Fibroblast of skin of back (primary cell): ENCODE results near the gene CBLC.
A peak's percentile ranks its signal among the peaks of the same experiment; 100 is the strongest.
"Not testable (repeated sequence)": the region's sequence is repeated elsewhere in the genome, so short reads cannot be mapped to it uniquely, and the experiment has no call there.

Experiments used
- DNase-seq: peaks from one replicate; pipeline ENCODE4 v3.0.0-alpha.2; 2013

CBLC gene

GRCh38 chr19:44820648-44821609 is 43.2 kb downstream of the CBLC start:
- no peak for DNase-seq

GRCh38 chr19:44822177-44822576 is 44.5 kb downstream of the CBLC start:
- DNase-seq, result no peak

GRCh38 chr19:44822670-44823372 is 45.1 kb downstream of the CBLC start:
- DNase-seq, result no peak

GRCh38 chr19:44823373-44823698 is 45.6 kb downstream of the CBLC start:
- DNase-seq, result no peak

- DNase-seq, result no peak
Observed at GRCh38 chr19:44824761-44825160, 47.1 kb downstream of the CBLC start.

- not testable (repeated sequence) for DNase-seq
Observed at GRCh38 chr19:44832875-44833274, 55.2 kb downstream of the CBLC start.

GRCh38 chr19:44834399-44834798 is 56.7 kb downstream of the CBLC start:
- DNase-seq, result not testable (repeated sequence)

- no peak for DNase-seq
Observed at GRCh38 chr19:44839276-44839675, 61.6 kb downstream of the CBLC start.

- no peak for DNase-seq
Observed at GRCh38 chr19:44840811-44841210, 63.1 kb downstream of the CBLC start.

GRCh38 chr19:44841231-44841630 is 63.5 kb downstream of the CBLC start:
- DNase-seq, result no peak

- no peak for DNase-seq
Observed at GRCh38 chr19:44845286-44845611, 67.6 kb downstream of the CBLC start.

- peak; percentile 97 for DNase-seq
Observed at GRCh38 chr19:44845612-44846454, 68.1 kb downstream of the CBLC start, which contains the start of gene NECTIN2. Gene NECTIN2, plus strand, starts transcription at chr19:44846297. Its CDS starts 229 bp downstream, at chr19:44846526.

- DNase-seq, result peak; percentile 66
Observed at GRCh38 chr19:44846455-44847143, 68.9 kb downstream of the CBLC start.

GRCh38 chr19:44847144-44848035 is 69.7 kb downstream of the CBLC start:
- peak; percentile 65 for DNase-seq

- DNase-seq, result peak; percentile 45
Observed at GRCh38 chr19:44848036-44848811, 70.5 kb downstream of the CBLC start.

- no peak for DNase-seq
Observed at GRCh38 chr19:44848812-44849447, 71.2 kb downstream of the CBLC start.
